A549 (cell line): ENCODE data around the gene HRH1. TPM values are rescaled to one million over a fixed set of nuclear protein-coding genes. Genes with fewer than 3 reads are reported as not detected.

Experiments
- ATAC-seq, 2 experiments: fragments of 200-7000 bp in 1 of 2; fragments of >200 bp in 1 of 2; cut with Nextera tagmentation in 1 of 2; cut with Tn5 transposase in 1 of 2; 3 replicates each; pipeline versions ENCODE4 v1.8.0 to v1.9.1; 2018 to 2020; ENCODE audit warnings: mild to moderate bottlenecking in 1 of 2, moderate library complexity in 1 of 2
- CTCF ChIA-PET: fragments of 300-600 bp; sonication (Branson Sonifier 250); formaldehyde crosslinking; extraction: SDS; loops from one replicate; lab custom pipeline; 2021; ENCODE audit warnings: antibody characterized with exemption, inconsistent platforms; lab: Yijun Ruan, JAX
- POLR2A ChIA-PET: fragments of 350-600 bp; formaldehyde crosslinking; extraction: SDS; loops from one replicate; lab custom pipeline; 2021; ENCODE audit warnings: antibody characterized with exemption, inconsistent platforms; lab: Yijun Ruan, JAX
- DNase-seq, 2 experiments: peaks; one replicate each; pipeline versions ENCODE4 v3.0.0 to v3.0.0-alpha.2; 2011 to 2016; ENCODE audit warnings: low read depth in 1 of 2, low spot score in 1 of 2
- FAIRE-seq: peaks from 2 replicates; lab custom pipeline; 2011; peaks lifted over from hg19 to GRCh38; lab: Jason Lieb, UNC
- H3K27ac ChIP-seq, 2 experiments: fragments of >200 bp; sonication (Bioruptor Twin); formaldehyde crosslinking; 3 replicates each; pipeline ENCODE4 v1.5.1; 2016 to 2017
- H3K4me1 ChIP-seq: fragments of >200 bp; sonication (Bioruptor Twin); formaldehyde crosslinking; 3 replicates; pipeline ENCODE4 v1.6.1; 2016
- H3K4me2 ChIP-seq: fragments of >200 bp; sonication (Bioruptor Twin); formaldehyde crosslinking; 3 replicates; pipeline ENCODE4 v1.6.1; 2016
- H3K4me3 ChIP-seq: fragments of >200 bp; sonication (Bioruptor Twin); formaldehyde crosslinking; 3 replicates; pipeline ENCODE4 v1.5.1; 2016
- H3K9me3 ChIP-seq: fragments of >200 bp; sonication (Bioruptor Twin); formaldehyde crosslinking; 3 replicates; pipeline ENCODE4 v1.6.1; 2016
- CBX8 ChIP-seq: fragments of 200-600 bp; sonication (generic); IDR thresholded peaks from 2 replicates; pipeline ENCODE4 v1.6.1; 2016
- CHD2 ChIP-seq: fragments of 150-350 bp; IDR thresholded peaks from 2 replicates; pipeline ENCODE4 v1.6.1; 2014; ENCODE audit warnings: low read length; ENCODE audit not compliant: partially characterized antibody
- CTCF ChIP-seq: fragments of >200 bp; sonication (Bioruptor Twin); formaldehyde crosslinking; IDR thresholded peaks from 3 replicates; pipeline ENCODE4 v1.5.1; 2016
- FOXS1 ChIP-seq: fragments of 250-450 bp; sonication (Bioruptor Pico); IDR thresholded peaks from 2 replicates; pipeline ENCODE4 v1.5.0; 2020; ENCODE audit warnings: mild to moderate bottlenecking, moderate library complexity
- GATA3 ChIP-seq: IDR thresholded peaks from 2 replicates; pipeline ENCODE4 v1.6.1; 2012; ENCODE audit warnings: borderline replicate concordance
- HOXA7 ChIP-seq: fragments of 250-450 bp; sonication (Bioruptor Pico); IDR thresholded peaks from 2 replicates; pipeline ENCODE4 v1.5.0; 2020; ENCODE audit warnings: mild to moderate bottlenecking, moderate library complexity
- KDM1A ChIP-seq: fragments of 200-600 bp; sonication (generic); IDR thresholded peaks from 2 replicates; pipeline ENCODE4 v1.6.1; 2016; ENCODE audit warnings: low read depth, mild to moderate bottlenecking
- MAFK ChIP-seq: fragments of 450-650 bp; IDR thresholded peaks from 2 replicates; pipeline ENCODE4 v1.6.1; 2014; ENCODE audit not compliant: partially characterized antibody
- NR3C1 ChIP-seq: fragments of >200 bp; sonication (Bioruptor Twin); formaldehyde crosslinking; IDR thresholded peaks from 3 replicates; pipeline ENCODE4 v1.6.1; 2017
- PHF8 ChIP-seq: fragments of 200-600 bp; sonication (generic); IDR thresholded peaks from 2 replicates; pipeline ENCODE4 v1.6.1; 2016; ENCODE audit warnings: low read depth, mild to moderate bottlenecking, antibody characterized with exemption, moderate library complexity, borderline replicate concordance
- POLR2AphosphoS2 ChIP-seq: conservative IDR thresholded peaks from 2 replicates; pipeline ENCODE4 v1.6.1; 2012; ENCODE audit warnings: low read length, improper control_type of control experiment, inconsistent platforms
- RAD21 ChIP-seq, 2 experiments: fragments of >200 bp in 1 of 2; sonication (Bioruptor Twin) in 1 of 2; formaldehyde crosslinking in 1 of 2; IDR thresholded peaks in 1 of 2; conservative IDR thresholded peaks in 1 of 2; 2 replicates in 1 of 2; 3 replicates in 1 of 2; pipeline ENCODE4 v1.6.1; 2012 to 2018; ENCODE audit warnings: inconsistent platforms in 1 of 2
- SMC3 ChIP-seq: fragments of >200 bp; sonication (Bioruptor Twin); formaldehyde crosslinking; IDR thresholded peaks from 3 replicates; pipeline ENCODE4 v1.6.1; 2018; ENCODE audit warnings: inconsistent platforms
- ZFP36 ChIP-seq: fragments of 450-650 bp; IDR thresholded peaks from 2 replicates; pipeline ENCODE4 v1.6.1; 2014; ENCODE audit warnings: borderline replicate concordance; ENCODE audit not compliant: partially characterized antibody
- ZSCAN20 ChIP-seq: fragments of 250-450 bp; sonication (Bioruptor Pico); IDR thresholded peaks from 2 replicates; pipeline ENCODE4 v1.8.0; 2022; ENCODE audit warnings: mild to moderate bottlenecking, moderate library complexity
- WGBS: methylation state at CpG from one replicate; pipeline ENCODE4 v1.1.6; 2017; ENCODE audit errors: missing lambda C conversion rate; 5-methylcytosine and 5-hydroxymethylcytosine counted together
- polyA plus RNA-seq, 4 experiments: library from polyadenylated mRNA; depleted of rRNA in 3 of 4; stranded (reverse); fragments of >200 nt; fragmentation: RNase III in 1 of 4; extraction: RNeasy Plus Mini Kit Qiagen cat#74134 plus additional on column Dnase treatment in 1 of 4; gene quantifications; 2 replicates in 3 of 4; 3 replicates in 1 of 4; pipeline ENCODE4 v1.2.3, GENCODE V29; 2011 to 2017
- TF ChIP-seq, protein P1 (sequence below): fragments of 250-450 bp; sonication (Bioruptor Pico); IDR thresholded peaks from 2 replicates; pipeline ENCODE4 v1.5.0; 2021; ENCODE audit warnings: mild to moderate bottlenecking, moderate library complexity, borderline replicate concordance

The HRH1 gene
- polyA plus RNA-seq, 2 of the 4 experiments (the other 2 are of a cell fraction), result 4.2 TPM

- TF ChIP-seq MAFK (no peak), POLR2AphosphoS2 (no peak), HOXA7 (no peak), CHD2 (no peak)
Measured at GRCh38 chr3:11230832-11231231, 76.5 kb downstream of the HRH1 start (continued).

GRCh38 chr3:11235385-11235784, 81.1 kb downstream of the HRH1 start:
- no peak overlapping the region for H3K4me3 ChIP-seq
- no peak for TF ChIP-seq ZFP36
- no peak for TF ChIP-seq NR3C1
- TF ChIP-seq CBX8, result no peak
- TF ChIP-seq, protein P1, sequence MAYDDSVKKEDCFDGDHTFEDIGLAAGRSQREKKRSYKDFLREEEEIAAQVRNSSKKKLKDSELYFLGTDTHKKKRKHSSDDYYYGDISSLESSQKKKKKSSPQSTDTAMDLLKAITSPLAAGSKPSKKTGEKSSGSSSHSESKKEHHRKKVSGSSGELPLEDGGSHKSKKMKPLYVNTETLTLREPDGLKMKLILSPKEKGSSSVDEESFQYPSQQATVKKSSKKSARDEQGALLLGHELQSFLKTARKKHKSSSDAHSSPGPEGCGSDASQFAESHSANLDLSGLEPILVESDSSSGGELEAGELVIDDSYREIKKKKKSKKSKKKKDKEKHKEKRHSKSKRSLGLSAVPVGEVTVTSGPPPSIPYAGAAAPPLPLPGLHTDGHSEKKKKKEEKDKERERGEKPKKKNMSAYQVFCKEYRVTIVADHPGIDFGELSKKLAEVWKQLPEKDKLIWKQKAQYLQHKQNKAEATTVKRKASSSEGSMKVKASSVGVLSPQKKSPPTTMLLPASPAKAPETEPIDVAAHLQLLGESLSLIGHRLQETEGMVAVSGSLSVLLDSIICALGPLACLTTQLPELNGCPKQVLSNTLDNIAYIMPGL (CRISPR knock-in tag), result no peak
- no peak for TF ChIP-seq KDM1A
- TF ChIP-seq PHF8, result no peak
- TF ChIP-seq ZSCAN20 (CRISPR knock-in tag), result no peak
- no peak for TF ChIP-seq GATA3
- no peak for TF ChIP-seq RAD21 (conservative IDR thresholded peaks at IDR 0.05 in 1 of 2, IDR thresholded peaks at IDR 0.05 in 1 of 2)
- FAIRE-seq, result no peak
- DNase-seq, result no peak
- no peak overlapping the region for H3K27ac ChIP-seq
- ChIA-PET POLR2A (interaction anchor here (0.7 kb wide), 1 partner anchor 82 kb away, joined by 3 read pairs; no protein-coding TSS in a partner anchor), CTCF (interaction anchor here (0.9 to 4.9 kb wide), 16 partner anchors 9 to 396 kb away, joined by 3 to 86 read pairs (median 6); partner anchors contain the start of genes ATG7 and HRH1)
- H3K4me2 ChIP-seq, result no peak overlapping the region
- 74% methylated on average over 5 of the region's 8 CpGs for WGBS
- H3K4me1 ChIP-seq, result no peaks in the 10 kb centered on the region
- no peaks in the 10 kb centered on the region for H3K9me3 ChIP-seq
- no peak for ATAC-seq

DNA sequence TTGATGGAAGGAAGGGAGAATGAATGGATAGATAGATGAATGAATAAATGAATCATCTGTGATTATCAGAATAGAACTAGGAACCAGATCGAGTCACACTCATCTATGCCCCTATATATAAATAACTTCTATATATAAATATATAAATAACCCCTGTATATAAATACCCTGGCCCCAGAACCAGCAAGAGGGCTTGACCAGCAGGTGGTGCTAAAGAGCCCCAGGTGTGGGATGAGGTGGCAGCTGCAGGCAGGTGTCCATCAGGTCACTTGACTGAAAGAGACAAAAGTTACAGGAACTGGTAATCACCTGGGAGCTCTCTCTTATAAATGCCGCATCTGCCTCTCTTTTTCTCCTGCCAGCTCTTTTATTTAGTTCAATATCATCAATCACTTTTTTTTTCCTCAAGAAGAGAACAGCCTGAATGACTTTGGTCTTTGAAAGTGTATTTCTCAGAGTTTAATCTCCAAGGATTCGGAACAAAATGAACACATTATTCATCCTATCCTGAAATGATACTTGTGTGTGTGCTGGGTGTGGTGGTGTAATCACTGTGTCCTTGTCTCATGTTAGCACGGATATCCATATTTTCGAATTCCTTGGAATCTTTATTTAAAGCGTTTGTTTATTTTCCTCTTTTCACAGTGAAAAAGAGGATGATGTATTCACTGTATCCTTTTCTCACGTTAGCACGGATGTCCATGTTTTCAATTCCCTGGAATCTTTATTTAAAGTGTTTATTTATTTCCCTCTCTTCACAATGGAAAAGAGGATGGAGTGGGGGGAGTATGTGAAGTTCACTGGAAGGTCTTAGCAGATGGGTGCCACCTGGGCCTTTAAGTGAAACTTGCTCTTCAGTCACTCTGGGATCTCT, 82.5 kb downstream of the HRH1 start:
- peak; percentile 60 to 63 for DNase-seq
- Histone ChIP-seq H3K9me3 (no peaks in the 10 kb centered on the region), H3K27ac (no peak overlapping the region)
- TF ChIP-seq CHD2 (no peak), SMC3 (peak; percentile 79), CTCF (peak; percentile 91), RAD21 (conservative IDR thresholded peaks at IDR 0.05 in 1 of 2, IDR thresholded peaks at IDR 0.05 in 1 of 2) (peak; percentile 71 to 74), FOXS1 (CRISPR knock-in tag) (no peak)
- TF ChIP-seq, all 56 proteins: peak for 3
- ChIA-PET CTCF (interaction anchor here (0.6 to 4.9 kb wide), 39 partner anchors 8 to 395 kb away, joined by 3 to 86 read pairs (median 5); partner anchors contain the start of genes ATG7 and HRH1), POLR2A (no interaction called here)
- no peak for FAIRE-seq
- Histone ChIP-seq H3K4me3 (no peak overlapping the region), H3K4me1 (no peaks in the 10 kb centered on the region), H3K4me2 (no peak overlapping the region)
- 65% methylated on average over 8 of the region's 8 CpGs for whole genome bisulfite sequencing
- ATAC-seq, result peak; percentile 80 to 88; a peak in 5 of 6 replicates
